GM18873 (cell line): ENCODE measurements around the gene PDE4D.

Experiments
- ATAC-seq: cut with Tn5 transposase; IDR thresholded peaks from one replicate; pipeline ENCODE4 v1.9.1; 2021; ENCODE audit warnings: mild to moderate bottlenecking, moderate library complexity, moderate number of reproducible peaks; ENCODE audit not compliant: unreplicated experiment, low FRiP score

The PDE4D gene

DNA sequence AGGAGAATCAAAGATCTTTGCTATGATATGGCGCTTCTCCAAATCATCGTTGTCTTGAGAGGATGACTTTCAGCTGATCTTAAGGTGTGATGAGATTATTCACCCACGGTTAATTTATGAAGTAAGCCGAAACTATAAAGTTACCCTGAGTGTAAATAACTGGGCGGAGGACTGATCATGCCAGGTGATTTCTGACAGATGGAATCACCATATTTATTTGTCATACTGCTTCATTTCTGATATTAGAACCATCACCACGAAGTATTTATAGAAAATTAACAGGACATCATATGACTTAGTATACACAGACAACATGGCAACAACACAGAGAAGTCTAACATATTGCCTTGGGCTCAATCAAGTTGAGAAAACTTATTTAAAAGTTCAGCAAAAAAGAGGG is 708.8 kb downstream of the PDE4D start:
- no peak for ATAC-seq

DNA sequence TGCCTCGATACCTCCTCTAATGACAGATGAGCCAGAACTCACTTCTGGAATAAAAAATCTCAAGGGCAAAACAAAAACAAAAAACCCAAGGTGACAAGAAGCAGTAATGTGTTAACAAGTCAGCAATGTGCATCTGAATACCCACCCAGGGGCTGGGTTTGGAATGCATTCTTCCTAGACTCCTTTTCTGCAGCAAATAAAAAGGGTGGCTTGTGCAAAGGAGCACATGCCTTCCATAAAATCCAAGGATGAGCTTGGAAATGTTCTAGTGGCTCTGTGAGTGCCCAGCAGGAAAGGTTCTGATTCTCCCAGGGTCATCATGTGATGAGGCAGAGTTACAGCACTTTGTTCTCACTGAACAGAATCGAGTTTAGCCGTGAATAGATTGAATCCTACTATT is 710.8 kb downstream of the PDE4D start:
- no peak for ATAC-seq

DNA sequence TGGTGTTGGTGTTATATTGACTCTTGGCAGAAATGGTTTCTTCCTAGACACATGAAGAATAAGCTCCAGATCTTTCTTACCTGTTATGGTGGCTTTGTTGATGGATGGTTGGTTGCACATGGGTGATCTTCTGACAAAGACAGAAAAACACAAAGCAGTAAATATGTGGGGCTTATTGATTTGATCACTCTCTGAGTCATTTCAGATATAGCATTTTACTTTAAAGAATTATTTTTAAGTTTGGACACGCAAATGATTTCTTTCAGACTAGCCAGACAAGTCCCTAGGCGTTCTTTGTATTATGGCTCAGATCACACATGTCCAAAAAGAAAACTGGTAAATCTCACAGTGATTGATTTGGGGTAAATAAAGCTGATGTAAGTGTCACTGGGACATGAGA is 713.0 kb downstream of the PDE4D start:
- ATAC-seq: peak; percentile 80

DNA sequence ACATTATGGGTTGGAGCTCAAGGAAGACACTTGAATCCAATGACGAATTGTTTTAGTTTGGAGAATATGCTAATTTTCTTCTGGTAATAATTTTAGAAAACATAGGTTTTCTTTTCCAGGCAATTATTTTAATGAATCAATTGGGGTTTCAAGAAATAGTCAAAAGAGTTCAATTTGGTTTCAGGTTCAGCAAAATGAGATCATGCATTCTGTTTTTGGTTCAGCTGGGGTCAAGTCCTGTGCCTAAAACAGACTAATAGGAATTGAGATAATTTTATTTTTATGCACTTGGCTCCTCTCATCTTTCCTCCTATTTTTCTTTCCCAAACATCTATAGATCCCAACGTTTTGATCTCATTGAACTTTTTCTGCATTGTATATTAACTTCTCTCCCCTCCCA is 713.8 kb downstream of the PDE4D start:
- ATAC-seq: no peak

DNA sequence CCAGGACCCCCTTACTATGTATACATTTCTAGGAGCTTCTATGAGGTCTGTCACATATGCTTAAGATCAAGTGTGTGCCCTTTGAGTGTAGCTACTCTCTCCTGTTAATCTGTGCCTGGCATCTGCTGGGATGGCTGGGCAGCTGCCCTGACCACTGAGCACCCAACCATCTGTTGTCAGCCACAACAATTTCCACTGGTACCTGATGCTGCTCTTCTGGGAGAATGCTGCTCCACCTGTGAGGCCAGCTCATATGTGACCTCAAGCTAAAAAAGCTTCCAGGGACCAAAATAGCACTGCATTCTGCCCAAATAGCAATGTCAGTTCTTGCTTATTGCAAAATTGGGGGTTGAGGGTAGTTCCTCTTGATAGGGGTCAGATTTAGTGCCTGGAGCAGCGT is 715.0 kb downstream of the PDE4D start:
- ATAC-seq: peak; percentile 13

DNA sequence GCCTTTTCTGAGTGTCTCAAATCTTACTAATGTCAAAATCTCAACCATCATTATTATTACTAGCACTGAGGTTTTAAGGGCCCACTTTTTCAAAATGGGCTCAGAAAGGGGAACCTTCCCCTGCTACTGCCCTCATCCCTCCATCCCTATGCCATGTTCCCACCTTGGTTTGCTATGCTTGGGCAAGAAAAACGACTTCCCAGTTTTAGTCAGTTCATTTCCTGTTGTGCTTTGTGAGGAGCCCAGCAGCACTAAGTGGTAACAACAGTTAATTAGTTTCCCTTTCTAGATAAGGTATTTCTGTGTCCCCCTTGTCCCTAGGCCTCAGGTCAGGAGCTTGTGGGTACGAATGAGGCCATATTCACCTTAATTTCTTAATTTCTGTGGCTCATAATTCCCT is 715.5 kb downstream of the PDE4D start:
- peak; percentile 34 for ATAC-seq

DNA sequence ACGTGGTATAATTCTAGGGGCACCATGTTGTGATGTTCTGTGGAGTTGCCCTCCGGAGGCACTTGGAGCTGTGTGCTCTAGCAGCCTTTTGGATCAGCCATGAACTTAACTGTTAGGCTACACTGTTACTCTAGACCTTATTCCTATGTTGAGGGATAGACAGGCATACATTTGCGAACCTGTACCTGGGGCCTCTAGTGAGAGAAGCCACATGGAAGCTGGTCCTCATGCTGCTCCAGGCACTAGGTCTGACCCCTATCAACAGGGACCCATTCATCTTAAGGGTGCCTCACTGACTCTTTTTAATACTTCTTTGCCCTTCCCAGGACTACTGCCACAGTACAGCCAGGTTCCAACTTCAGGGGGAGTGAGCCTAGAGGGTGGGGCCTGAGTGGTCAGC is 715.9 kb downstream of the PDE4D start:
- ATAC-seq: no peak

DNA sequence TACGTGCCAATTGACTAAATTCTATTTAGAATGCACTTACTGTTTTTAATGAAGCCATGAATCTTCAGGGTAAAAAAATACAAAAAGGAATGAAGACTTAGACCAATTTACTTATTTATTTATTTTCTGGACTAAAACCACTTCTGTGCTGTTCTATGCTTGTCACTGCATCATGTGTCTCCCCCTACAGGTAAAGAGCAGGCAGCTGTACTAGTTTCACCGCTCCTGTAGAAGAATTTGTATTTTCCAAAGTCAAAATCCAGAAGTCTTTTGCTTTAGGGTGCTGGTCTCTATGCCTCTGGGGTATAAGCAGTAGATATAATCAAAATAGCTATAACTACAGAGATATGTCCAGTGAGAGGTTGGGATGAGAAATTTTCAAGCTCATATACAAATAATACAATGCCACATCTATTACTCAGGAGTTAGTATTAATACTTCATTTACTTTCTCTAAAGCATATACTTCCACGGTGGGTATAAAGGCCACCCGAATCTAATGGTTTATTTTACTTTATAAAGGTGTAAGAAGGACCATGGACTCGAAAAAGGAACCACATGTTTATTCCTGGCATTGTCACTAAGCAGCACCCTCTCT is 719.2 kb downstream of the PDE4D start:
- peak; percentile 41 for ATAC-seq

DNA sequence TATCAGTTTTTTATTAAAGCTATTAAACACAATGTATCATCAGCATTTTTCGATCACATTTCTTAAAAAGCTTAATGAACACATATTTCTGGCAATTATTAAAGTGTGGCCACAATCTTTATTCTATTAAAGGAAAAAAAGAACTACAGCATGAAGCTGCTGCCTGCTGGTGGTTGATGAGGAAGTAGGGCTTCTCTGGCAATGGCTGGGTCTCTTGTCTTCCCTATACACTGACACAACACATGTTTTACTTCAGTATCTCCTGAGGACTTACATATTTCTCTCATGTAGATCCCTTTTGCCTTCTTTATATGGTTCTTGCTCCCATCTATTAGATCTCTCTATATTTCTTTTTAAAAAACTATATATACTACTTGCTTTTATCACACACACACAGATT is 719.9 kb downstream of the PDE4D start:
- no peak for ATAC-seq

DNA sequence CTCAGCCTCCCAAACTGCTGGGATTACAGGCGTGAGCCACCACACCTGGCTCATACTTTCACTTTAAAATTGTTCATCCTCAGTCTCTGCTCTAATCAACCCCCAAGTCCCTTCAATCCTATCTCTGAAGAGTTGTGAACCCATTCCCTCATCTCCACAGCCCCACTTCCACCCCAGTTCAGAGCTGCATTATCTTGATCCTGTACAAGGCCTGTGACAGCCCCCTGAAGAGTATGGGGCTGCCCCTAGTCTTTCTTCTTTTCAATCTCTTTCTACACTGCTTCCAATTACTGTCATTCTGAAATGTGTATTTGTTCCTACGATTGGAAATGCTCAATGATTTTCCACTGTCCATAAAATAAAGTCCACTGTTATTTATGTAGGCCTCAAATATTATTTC is 722.4 kb downstream of the PDE4D start:
- ATAC-seq: no peak

DNA sequence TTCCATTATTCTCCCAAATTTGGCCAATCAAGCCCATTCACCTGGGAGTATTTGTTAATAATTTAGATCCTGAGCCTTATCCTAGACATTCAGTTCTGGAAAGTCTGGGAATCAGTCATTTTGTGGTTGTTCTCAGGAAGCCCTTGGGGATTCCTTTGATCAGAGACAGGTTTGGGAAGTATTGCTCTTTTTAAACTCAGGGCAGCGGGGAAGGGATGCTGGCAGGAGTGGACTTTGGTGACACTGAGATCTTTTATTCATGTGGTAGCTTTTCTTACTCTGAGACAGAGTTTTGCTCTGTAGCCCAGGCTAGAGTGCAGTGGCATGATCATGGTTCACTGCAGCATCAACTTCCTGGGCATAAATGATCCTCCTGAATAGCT is 723.8 kb downstream of the PDE4D start:
- no peak for ATAC-seq

DNA sequence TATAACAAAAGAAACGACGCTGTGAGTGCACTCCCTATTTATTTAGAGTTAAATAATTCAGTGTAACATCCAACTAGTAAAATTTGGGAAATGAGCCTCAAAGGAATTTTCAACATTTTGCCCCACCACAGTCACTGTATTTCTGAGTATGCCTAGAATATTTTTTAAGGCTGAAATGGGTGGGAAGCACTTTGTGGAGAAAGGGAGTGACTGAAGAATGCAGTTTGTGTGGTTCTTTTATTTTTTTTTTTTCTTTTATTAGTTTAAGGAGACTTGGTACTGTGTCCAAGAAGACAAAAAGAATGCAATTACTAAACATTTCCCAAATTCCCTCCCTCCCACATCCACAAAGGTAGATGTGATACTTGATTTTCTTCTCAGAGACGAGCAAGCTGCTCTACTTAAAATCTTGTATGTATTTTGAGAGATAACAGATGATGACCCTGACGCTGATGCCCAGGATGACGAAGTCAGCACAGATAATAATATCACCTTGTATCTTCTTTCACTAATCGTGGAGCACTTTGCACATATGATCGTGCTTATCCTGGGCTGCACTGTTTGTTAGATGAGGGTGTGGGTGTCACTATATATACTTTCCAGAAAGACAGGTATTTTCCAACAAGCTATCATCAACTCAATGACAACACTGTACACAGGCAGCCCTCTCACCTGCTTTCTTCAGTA is 724.3 kb downstream of the PDE4D start:
- ATAC-seq: no peak

DNA sequence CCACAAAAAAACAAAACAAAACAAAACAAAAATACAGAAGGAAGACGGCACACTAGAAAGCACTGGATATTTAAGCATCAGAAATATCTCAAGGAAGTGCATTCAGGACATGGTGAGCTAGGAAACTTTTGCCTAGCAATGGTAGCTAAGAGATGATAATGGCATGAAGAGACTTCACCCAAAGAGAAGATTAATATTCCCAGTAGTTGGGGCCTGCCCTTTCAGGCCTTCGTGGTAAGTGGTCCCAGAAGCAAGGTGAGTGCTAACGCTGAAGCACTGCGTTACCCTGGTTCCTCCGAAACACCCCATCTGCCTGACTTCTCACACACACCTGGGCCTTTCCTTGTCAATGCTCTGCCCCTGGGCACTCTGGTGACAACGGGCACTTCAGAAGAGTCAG is 725.5 kb downstream of the PDE4D start:
- ATAC-seq: no peak

DNA sequence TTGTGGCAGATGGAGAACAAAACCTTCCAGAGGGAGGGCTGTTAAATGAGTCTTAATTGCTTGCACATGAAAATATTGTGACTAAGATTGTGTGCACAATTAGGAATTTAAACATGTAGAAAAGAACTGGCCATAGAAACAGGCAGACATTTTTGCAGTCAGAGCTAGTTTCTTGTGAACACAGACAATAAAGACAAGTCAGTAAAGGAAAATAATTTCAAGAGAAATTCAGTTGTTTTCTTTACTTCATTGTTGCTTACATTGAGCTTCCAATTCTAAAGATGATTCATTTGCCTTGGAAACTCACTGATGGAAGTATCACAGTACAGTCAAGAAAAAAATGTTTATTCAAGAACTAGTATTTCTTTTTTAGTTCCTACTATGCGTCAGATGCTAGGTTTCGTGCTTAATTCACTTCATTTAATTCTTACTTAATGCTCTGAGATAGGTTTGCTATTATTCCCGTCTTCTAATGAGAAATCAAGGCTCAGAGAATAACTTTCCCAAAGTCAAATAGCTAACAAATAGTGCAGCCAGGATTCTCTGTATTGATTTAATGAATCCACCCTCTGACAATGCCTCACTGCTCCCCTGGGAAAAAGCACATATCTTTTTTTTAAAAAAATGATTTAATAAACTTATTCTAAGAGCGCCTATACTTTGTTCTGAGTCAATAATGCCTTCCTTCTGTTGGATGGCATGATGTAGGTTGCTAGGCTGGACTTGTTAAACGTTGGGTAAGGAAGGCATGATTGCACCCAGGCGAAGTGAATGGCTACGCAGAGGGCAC is 729.3 kb downstream of the PDE4D start:
- no peak for ATAC-seq

DNA sequence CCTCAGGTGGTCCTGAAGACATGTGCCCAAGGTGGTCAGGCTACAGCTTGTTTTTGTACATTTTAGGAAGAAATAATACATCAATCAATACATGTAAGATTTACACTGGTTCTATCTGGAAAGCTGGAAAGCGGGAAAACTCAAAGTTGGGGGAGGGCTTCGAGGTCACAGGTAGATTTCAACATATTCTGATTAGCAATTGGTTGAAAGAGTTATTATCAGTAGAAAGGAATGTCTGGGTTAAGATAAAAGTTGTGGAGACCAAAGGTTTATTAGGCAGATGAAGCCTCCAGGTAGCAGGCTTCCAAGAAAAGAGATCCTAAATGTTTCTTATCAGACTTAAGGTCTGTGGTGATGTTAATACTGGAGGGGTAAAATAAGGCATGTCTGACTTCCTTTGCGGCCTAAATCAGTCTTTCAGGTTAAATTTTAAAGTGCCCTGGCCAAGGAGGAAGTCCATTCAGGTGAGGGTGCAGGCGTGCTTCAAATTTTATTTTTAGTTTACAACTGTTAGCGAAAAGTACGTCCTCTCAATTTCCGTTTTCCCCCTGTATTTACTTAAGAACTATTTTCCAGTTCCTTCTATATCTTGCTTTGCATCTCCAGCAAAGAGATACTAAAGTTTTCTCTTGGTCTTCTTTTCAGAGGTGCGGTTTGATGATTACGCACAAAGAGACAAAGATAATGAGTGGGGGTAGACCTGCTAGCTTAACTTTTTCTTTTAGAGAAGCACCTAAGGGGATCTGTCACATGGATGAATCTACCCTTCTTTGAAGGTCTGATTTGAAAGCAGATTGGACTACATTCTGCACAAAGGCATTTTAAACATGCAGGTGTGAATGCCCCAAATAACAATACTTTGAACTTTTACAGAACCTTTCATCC is 732.1 kb downstream of the PDE4D start:
- ATAC-seq: peak; percentile 68

DNA sequence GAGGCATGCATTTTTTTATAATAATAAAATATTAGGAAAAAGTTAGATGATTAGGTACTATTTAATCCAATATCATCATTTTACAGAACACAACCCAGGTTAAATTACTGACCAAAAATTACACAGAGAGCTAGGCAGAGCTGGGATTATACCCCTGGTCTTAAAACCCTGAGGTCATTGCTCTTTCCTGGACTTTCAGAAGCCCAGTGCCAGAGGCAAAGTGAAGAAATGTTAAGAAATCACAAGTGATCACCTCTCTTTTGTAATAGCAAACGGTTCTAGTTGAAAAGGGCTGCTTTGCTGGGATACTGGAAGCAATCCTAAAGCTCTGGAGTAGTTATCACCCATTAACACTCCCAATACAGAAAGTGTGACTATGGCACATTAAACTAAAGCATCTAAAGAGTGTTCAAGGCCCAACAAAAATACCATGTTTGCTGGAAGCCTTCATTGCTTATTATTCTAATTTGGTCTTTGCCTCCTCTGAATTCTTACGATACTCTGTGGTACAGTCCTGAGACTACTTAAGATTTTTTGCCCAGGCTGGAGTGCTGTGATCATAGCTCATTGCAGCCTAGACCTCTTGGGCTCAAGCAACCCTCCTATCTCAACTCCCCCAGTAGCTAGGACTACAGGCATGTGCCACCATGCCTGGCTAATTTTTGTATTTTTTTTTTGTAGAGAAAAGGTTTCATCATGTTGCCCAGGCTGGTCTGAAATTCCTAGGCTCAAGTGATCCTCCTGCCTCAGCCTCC is 734.7 kb downstream of the PDE4D start:
- no peak for ATAC-seq

DNA sequence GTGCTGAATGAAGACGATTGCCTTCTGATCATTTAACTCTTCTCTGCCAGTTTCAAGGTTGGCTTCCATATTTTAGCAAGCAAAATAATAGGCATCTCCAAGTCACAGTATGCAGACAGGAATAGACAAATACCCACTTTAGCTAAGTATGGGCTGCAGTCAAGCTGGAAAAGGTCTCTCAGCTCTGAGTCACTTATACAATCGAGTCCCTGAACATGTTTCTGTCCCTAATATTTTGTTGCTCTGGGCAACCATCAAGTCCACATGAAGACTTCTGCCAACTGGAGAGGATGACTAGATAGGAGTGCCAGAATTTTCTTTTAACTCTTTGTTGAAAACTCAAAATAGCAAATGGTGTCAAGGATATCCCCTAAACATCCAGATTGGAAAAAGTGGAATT is 735.4 kb downstream of the PDE4D start:
- ATAC-seq: no peak

DNA sequence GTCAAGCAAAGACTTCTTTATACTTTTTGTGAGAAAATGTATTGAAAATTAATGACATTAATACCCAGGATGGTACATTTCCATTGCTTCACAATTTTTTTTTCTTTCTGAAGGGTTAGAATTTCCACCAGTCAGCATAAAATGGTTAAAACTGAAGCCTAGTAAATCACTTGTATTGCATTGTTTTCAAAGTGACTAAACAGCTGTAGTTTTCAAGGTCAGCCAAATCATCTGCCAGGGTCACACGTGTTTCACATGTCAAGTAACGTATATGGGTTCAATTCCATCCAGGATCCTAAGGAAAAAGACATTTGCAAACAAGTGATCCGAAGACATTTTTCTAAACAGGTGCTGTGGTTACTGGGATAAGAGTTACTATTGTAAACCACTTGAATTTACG is 736.5 kb downstream of the PDE4D start:
- ATAC-seq: no peak

DNA sequence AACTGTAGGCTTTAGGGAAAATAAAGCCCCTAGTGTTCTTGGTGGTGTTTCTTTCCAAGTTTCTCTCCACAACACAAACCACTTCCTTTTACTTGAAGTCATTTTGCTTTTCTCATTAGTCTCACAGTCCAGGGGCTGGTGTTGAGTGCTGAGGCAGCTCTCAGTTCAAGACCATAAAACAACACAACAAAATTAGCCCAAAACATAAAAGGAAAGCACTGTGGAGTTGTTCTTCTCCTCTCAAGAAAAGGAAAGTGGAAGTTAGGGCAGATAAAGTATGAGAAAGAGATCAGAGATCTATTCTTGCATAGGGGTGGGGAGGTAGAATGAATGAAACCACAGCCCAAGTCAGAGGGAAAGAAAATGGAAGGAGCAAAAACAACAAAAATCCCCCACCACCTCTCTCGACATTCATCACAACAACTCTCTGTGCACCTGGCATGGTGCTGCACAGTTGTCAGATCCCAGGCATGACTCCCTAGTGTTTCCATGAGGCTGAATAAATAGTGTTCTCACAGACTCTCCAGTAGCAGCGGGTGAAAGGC is 740.8 kb downstream of the PDE4D start:
- peak; percentile 61 for ATAC-seq
